Measurements from ENCODE around the gene NAV1. TPM values are rescaled to one million over a fixed set of nuclear protein-coding genes. Genes with fewer than 3 reads are reported as not detected.

Gene NAV1
- polyA plus RNA-seq, 2 of the 4 experiments (the other 2 are of a cell fraction) = 3.7 to 8.4 TPM

DNA sequence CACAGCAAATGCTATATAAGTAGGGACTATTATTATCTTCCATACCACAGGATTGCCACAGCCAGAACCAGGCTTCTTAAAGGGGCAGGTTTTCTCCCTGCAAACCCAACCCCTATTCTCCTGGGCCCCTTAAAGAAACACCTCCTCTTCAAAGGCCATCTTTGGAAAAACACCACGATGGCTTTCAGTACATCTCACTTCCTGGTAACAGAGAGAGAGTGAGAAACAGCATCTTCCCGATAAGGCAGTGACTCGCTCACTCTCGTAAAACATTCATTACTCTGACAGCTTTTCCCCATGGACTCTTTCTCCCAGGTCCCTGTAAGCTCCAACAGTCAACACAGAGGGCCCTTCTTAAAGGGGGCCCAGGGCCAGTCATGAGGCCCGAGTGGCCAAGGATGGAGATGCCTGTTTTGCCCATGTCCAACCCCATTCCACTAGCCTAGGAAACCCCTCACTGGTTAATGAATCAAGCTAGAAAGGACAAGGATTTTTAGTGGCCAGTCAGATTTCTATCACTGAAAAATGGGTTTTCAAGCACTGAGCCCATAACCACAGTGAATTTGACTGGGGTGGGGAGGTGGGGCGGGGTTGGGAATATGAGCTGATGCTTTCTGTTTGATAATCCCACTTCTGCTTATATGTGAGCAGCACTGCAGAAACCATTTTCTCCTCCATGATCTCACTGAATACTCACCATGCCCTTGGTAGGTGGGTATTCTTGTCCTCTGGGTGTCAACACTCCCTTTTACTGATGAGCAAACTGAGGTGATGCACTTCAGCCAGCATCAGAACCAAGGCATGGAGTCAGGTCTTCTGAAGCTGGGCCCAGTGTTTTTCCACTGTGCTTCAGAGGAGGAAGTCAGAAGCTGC, 3.6 kb upstream of the NAV1 start:
- Histone ChIP-seq H3K9me3 (no peaks in the 10 kb centered on the region), H3K4me1 (peaks cover 40% of the 10 kb centered on the region), H3K27ac (peak overlapping the region; percentile 31 to 65; a peak in 5 of 6 replicates), H3K4me3 (no peak overlapping the region), H3K4me2 (peak overlapping the region; percentile 58)
- ChIA-PET CTCF (interaction anchor here (0.7 to 49.4 kb wide), 13 partner anchors 9 to 361 kb away, joined by 3 to 1452 read pairs (median 6); partner anchors contain the start of gene CSRP1), POLR2A (no interaction called here)
- no peak; a peak in 1 of 6 replicates for ATAC-seq
- WGBS (ENCODE audit: missing lambda C conversion rate) = 39% methylated on average over 6 of the region's 6 CpGs
- DNase-seq (ENCODE audit: low read depth in 1 of 2, low spot score in 1 of 2) = peak in 1 of 2 experiments; percentile 41
- FAIRE-seq = no peak
- TF ChIP-seq, protein P1, sequence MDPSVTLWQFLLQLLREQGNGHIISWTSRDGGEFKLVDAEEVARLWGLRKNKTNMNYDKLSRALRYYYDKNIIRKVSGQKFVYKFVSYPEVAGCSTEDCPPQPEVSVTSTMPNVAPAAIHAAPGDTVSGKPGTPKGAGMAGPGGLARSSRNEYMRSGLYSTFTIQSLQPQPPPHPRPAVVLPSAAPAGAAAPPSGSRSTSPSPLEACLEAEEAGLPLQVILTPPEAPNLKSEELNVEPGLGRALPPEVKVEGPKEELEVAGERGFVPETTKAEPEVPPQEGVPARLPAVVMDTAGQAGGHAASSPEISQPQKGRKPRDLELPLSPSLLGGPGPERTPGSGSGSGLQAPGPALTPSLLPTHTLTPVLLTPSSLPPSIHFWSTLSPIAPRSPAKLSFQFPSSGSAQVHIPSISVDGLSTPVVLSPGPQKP (IDR thresholded peaks at IDR 0.05; ENCODE audit: low read depth, low read length) = no peak
- TF ChIP-seq MAZ (IDR thresholded peaks at IDR 0.05; ENCODE audit: borderline replicate concordance, low read depth, low read length) (no peak), FOSL2 (IDR thresholded peaks at IDR 0.05) (no peak), FOSL2 (CRISPR knock-in tag; IDR thresholded peaks at IDR 0.05) (peak; percentile 9; the same call in 1 of the 2 replicates), RFX5 (IDR thresholded peaks at IDR 0.05) (no peak), HDAC2 (IDR thresholded peaks at IDR 0.05) (no peak), ZNF302 (CRISPR knock-in tag; IDR thresholded peaks at IDR 0.05) (no peak), SMC3 (IDR thresholded peaks at IDR 0.05) (no peak), GATA3 (IDR thresholded peaks at IDR 0.05; ENCODE audit: borderline replicate concordance) (no peak)
- TF ChIP-seq, protein P2, sequence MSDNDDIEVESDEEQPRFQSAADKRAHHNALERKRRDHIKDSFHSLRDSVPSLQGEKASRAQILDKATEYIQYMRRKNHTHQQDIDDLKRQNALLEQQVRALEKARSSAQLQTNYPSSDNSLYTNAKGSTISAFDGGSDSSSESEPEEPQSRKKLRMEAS (IDR thresholded peaks at IDR 0.05) = 0 out of 2 replicates have a peak, but pooled peaks have one; percentile 16
- TF ChIP-seq, protein P3, sequence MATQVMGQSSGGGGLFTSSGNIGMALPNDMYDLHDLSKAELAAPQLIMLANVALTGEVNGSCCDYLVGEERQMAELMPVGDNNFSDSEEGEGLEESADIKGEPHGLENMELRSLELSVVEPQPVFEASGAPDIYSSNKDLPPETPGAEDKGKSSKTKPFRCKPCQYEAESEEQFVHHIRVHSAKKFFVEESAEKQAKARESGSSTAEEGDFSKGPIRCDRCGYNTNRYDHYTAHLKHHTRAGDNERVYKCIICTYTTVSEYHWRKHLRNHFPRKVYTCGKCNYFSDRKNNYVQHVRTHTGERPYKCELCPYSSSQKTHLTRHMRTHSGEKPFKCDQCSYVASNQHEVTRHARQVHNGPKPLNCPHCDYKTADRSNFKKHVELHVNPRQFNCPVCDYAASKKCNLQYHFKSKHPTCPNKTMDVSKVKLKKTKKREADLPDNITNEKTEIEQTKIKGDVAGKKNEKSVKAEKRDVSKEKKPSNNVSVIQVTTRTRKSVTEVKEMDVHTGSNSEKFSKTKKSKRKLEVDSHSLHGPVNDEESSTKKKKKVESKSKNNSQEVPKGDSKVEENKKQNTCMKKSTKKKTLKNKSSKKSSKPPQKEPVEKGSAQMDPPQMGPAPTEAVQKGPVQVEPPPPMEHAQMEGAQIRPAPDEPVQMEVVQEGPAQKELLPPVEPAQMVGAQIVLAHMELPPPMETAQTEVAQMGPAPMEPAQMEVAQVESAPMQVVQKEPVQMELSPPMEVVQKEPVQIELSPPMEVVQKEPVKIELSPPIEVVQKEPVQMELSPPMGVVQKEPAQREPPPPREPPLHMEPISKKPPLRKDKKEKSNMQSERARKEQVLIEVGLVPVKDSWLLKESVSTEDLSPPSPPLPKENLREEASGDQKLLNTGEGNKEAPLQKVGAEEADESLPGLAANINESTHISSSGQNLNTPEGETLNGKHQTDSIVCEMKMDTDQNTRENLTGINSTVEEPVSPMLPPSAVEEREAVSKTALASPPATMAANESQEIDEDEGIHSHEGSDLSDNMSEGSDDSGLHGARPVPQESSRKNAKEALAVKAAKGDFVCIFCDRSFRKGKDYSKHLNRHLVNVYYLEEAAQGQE (IDR thresholded peaks at IDR 0.05) = no peak

DNA sequence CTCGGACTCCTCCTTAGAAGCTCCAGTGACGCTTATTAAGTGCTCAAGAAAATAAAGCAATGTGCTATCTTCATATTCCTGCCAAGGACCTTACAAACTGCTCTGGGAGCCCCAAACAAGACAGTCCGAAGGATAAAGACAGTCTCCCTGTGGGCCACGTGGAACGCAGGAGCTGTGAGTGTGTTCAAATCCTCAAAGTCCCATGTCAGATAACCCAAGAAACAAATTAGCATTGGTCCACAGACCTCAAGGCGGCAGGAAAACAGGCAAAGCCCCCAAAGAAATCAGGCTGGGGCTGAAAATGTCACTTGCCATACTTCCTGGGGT, 3.0 kb upstream of the NAV1 start:
- H3K27ac ChIP-seq = peak overlapping the region in 1 of 2 experiments; percentile 65; a peak in 3 of 6 replicates
- POLR2A ChIA-PET = no interaction called here
- DNase-seq (ENCODE audit: low read depth in 1 of 2, low spot score in 1 of 2) (no peak), ATAC-seq (no peak), FAIRE-seq (no peak)
- CTCF ChIA-PET = interaction anchor here (0.9 to 49.4 kb wide), 6 partner anchors 9 to 256 kb away, joined by 5 to 1452 read pairs (median 75); partner anchors contain the start of gene CSRP1
- no peak for TF ChIP-seq CBX8 (IDR thresholded peaks at IDR 0.05)
- no peak for TF ChIP-seq ZNF302 (CRISPR knock-in tag; IDR thresholded peaks at IDR 0.05)
- TF ChIP-seq HOXB13 (CRISPR knock-in tag; IDR thresholded peaks at IDR 0.05; ENCODE audit: low read depth) = no peak
- no peak for TF ChIP-seq EHF (CRISPR knock-in tag; IDR thresholded peaks at IDR 0.05)
- TF ChIP-seq, protein P4, sequence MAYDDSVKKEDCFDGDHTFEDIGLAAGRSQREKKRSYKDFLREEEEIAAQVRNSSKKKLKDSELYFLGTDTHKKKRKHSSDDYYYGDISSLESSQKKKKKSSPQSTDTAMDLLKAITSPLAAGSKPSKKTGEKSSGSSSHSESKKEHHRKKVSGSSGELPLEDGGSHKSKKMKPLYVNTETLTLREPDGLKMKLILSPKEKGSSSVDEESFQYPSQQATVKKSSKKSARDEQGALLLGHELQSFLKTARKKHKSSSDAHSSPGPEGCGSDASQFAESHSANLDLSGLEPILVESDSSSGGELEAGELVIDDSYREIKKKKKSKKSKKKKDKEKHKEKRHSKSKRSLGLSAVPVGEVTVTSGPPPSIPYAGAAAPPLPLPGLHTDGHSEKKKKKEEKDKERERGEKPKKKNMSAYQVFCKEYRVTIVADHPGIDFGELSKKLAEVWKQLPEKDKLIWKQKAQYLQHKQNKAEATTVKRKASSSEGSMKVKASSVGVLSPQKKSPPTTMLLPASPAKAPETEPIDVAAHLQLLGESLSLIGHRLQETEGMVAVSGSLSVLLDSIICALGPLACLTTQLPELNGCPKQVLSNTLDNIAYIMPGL (CRISPR knock-in tag; IDR thresholded peaks at IDR 0.05; ENCODE audit: borderline replicate concordance) = no peak
- no peak overlapping the region for H3K4me3 ChIP-seq
- WGBS (ENCODE audit: missing lambda C conversion rate) = 89% methylated on average over 6 of the region's 6 CpGs
- H3K4me1 ChIP-seq = peaks cover 40% of the 10 kb centered on the region
- no peaks in the 10 kb centered on the region for H3K9me3 ChIP-seq
- H3K4me2 ChIP-seq = peak overlapping the region; percentile 58
